Hepatocyte (in vitro differentiated cells): ENCODE results near the gene ARHGEF10L. TPM values are rescaled to one million over a fixed set of nuclear protein-coding genes. Genes with fewer than 3 reads are reported as not detected.

Experiments
- DNase-seq: peaks from one replicate; pipeline ENCODE4 v3.0.0-alpha.2; 2016; ENCODE audit warnings: low spot score
- H2AFZ ChIP-seq: fragments of 200-600 bp; sonication (generic); 2 replicates; pipeline ENCODE4 v1.6.0; 2016; ENCODE audit warnings: antibody characterized with exemption, mild to moderate bottlenecking
- H3K27ac ChIP-seq: fragments of 200-600 bp; sonication (generic); 2 replicates; pipeline ENCODE4 v1.5.1; 2016; ENCODE audit warnings: mild to moderate bottlenecking
- H3K27me3 ChIP-seq: fragments of 200-600 bp; sonication (generic); 2 replicates; pipeline ENCODE4 v1.6.1; 2016
- H3K36me3 ChIP-seq: fragments of 200-600 bp; sonication (generic); replicated peaks from 2 replicates; pipeline ENCODE4 v1.5.1; 2016; ENCODE audit warnings: low read depth; ENCODE audit not compliant: insufficient read depth
- H3K4me1 ChIP-seq: fragments of 200-600 bp; sonication (generic); 2 replicates; pipeline ENCODE4 v1.5.1; 2016; ENCODE audit warnings: mild to moderate bottlenecking, moderate library complexity; ENCODE audit not compliant: insufficient read depth
- H3K4me2 ChIP-seq: fragments of 200-600 bp; sonication (generic); 2 replicates; pipeline ENCODE4 v1.6.0; 2016
- H3K4me3 ChIP-seq: fragments of 200-600 bp; sonication (generic); 2 replicates; pipeline ENCODE4 v1.5.1; 2016; ENCODE audit warnings: mild to moderate bottlenecking
- H3K79me2 ChIP-seq: fragments of 200-600 bp; sonication (generic); 2 replicates; pipeline ENCODE4 v1.6.0; 2017; ENCODE audit warnings: mild to moderate bottlenecking
- H3K9me2 ChIP-seq: fragments of 200-600 bp; sonication (generic); replicated peaks from 2 replicates; pipeline ENCODE4 v1.6.0; 2017; ENCODE audit warnings: mild to moderate bottlenecking; ENCODE audit not compliant: insufficient read depth
- H3K9me3 ChIP-seq: fragments of 200-600 bp; sonication (generic); 2 replicates; pipeline ENCODE4 v1.5.1; 2016; ENCODE audit warnings: low read depth, mild to moderate bottlenecking
- H4K20me1 ChIP-seq: fragments of 200-600 bp; sonication (generic); 2 replicates; pipeline ENCODE4 v1.6.0; 2016; ENCODE audit warnings: mild to moderate bottlenecking; ENCODE audit not compliant: insufficient read depth, poor library complexity, severe bottlenecking
- CTCF ChIP-seq: fragments of 200-600 bp; sonication (generic); IDR thresholded peaks from 2 replicates; pipeline ENCODE4 v1.5.1; 2016; ENCODE audit warnings: antibody characterized with exemption, mild to moderate bottlenecking; ENCODE audit not compliant: poor library complexity
- EZH2 ChIP-seq: fragments of 200-600 bp; sonication (generic); IDR thresholded peaks from 2 replicates; pipeline ENCODE4 v1.6.1; 2016; ENCODE audit warnings: antibody characterized with exemption, mild to moderate bottlenecking, borderline replicate concordance
- EZH2phosphoT487 ChIP-seq: fragments of 200-600 bp; sonication (generic); IDR thresholded peaks from one replicate; pipeline ENCODE4 v1.6.1; 2018; ENCODE audit warnings: antibody characterized with exemption, mild to moderate bottlenecking, low read depth, moderate library complexity; ENCODE audit not compliant: unreplicated experiment, severe bottlenecking
- WGBS: methylation state at CpG from one replicate; pipeline ENCODE4 v1.1.6; 2016; ENCODE audit warnings: low lambda C conversion rate; ENCODE audit errors: missing lambda C conversion rate; 5-methylcytosine and 5-hydroxymethylcytosine counted together
- polyA plus RNA-seq: library from polyadenylated mRNA; unstranded; fragments of >200 nt; fragmentation: Nextera tagmentation; extraction: Ambion mirVana; gene quantifications from 2 replicates; pipeline ENCODE4 v1.2.1, GENCODE V29; 2016
- total RNA-seq: library from RNA; depleted of rRNA; stranded (reverse); fragments of >200 nt; gene quantifications from 2 replicates; pipeline ENCODE4 v1.2.3, GENCODE V29; 2014

Gene ARHGEF10L
- total and polyA plus RNA-seq, 2 experiments from 2014 or later, result 40.4 to 48.3 TPM

GRCh38 chr1:17538010-17538409 lies 1.5 kb upstream of the ARHGEF10L start:
- H3K79me2 ChIP-seq, result peaks cover 24% of the 10 kb centered on the region
- TF ChIP-seq EZH2 (no peak), CTCF (no peak), EZH2phosphoT487 (no peak)
- 68% methylated on average over 7 of the region's 7 CpGs for WGBS
- H3K27ac ChIP-seq, result peak overlapping the region; percentile 43
- H3K27me3 ChIP-seq, result no peaks in the 10 kb centered on the region
- DNase-seq, result no peak
- peak overlapping the region; percentile 98 for H3K4me2 ChIP-seq
- no peak overlapping the region for H2AFZ ChIP-seq
- H3K9me2 ChIP-seq, result no peaks in the 10 kb centered on the region
- no peaks in the 10 kb centered on the region for H3K9me3 ChIP-seq
- H3K36me3 ChIP-seq, result no peaks in the 10 kb centered on the region
- peaks cover 22% of the 10 kb centered on the region for H3K4me1 ChIP-seq
- H4K20me1 ChIP-seq, result no peaks in the 10 kb centered on the region
- no peak overlapping the region for H3K4me3 ChIP-seq

GRCh38 chr1:17538428-17539117 lies 925 bp upstream of the ARHGEF10L start:
- Histone ChIP-seq H3K36me3 (no peaks in the 10 kb centered on the region), H3K9me3 (no peaks in the 10 kb centered on the region), H2AFZ (peak overlapping the region; percentile 76), H3K4me2 (peak overlapping the region; percentile 98), H3K27ac (peak overlapping the region; percentile 43), H3K9me2 (no peaks in the 10 kb centered on the region), H3K79me2 (peaks cover 30% of the 10 kb centered on the region), H3K4me1 (peaks cover 22% of the 10 kb centered on the region), H3K4me3 (no peak overlapping the region), H3K27me3 (no peaks in the 10 kb centered on the region), H4K20me1 (no peaks in the 10 kb centered on the region)
- peak; percentile 82 for DNase-seq
- TF ChIP-seq EZH2, result no peak
- TF ChIP-seq EZH2phosphoT487, result no peak
- TF ChIP-seq CTCF, result no peak
- WGBS, result 12% methylated on average over 13 of the region's 13 CpGs

GRCh38 chr1:17539118-17539476 lies 401 bp upstream of the ARHGEF10L start:
- Histone ChIP-seq H3K9me3 (no peaks in the 10 kb centered on the region), H3K27ac (peak overlapping the region; percentile 43), H4K20me1 (no peaks in the 10 kb centered on the region), H3K4me1 (peaks cover 22% of the 10 kb centered on the region), H2AFZ (peak overlapping the region; percentile 76), H3K9me2 (no peaks in the 10 kb centered on the region), H3K4me3 (no peak overlapping the region), H3K79me2 (peaks cover 33% of the 10 kb centered on the region), H3K36me3 (no peaks in the 10 kb centered on the region), H3K27me3 (no peaks in the 10 kb centered on the region), H3K4me2 (peak overlapping the region; percentile 98)
- DNase-seq, result no peak
- TF ChIP-seq CTCF (no peak), EZH2 (no peak), EZH2phosphoT487 (no peak)
- 15% methylated on average over 16 of the region's 20 CpGs for WGBS
